KOPT-K1 (cell line): ENCODE measurements around the gene NAPB.

Experiments used
- H3K27ac ChIP-seq: fragments of 200-600 bp; sonication (generic); 2 replicates; pipeline ENCODE4 v1.5.1; 2016; ENCODE audit warnings: antibody characterized with exemption, mild to moderate bottlenecking, low read depth, low read length; ENCODE audit not compliant: poor library complexity, severe bottlenecking
- H3K36me3 ChIP-seq: fragments of 200-600 bp; sonication (generic); 2 replicates; pipeline ENCODE4 v1.5.1; 2017; ENCODE audit warnings: antibody characterized with exemption, mild to moderate bottlenecking, low read length, moderate library complexity; ENCODE audit not compliant: insufficient read depth
- H3K9me3 ChIP-seq: fragments of 200-600 bp; sonication (generic); 2 replicates; pipeline ENCODE4 v1.5.1; 2017; ENCODE audit warnings: antibody characterized with exemption, low read length, mild to moderate bottlenecking; ENCODE audit not compliant: insufficient read depth, poor library complexity, severe bottlenecking

The NAPB gene

DNA sequence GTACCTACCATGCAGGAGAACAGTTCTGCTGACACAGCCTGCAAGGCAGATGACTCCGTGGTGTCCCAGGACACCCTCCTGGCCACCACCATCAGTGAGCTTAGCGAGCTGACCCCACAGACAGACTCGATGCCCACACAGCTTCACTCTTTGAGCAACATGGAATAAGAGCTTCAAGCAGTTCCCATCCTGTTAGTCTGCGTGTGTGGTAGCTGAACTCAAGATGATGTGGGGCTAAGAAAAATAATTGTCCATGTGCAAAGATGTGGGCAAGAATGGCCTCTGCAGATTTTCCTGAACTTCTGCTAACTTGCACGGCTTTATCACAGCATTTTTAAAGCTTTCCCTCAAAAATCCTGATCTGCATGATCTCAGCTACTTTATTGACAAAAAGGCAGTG is 51.0 kb downstream of the NAPB start:
- Histone ChIP-seq H3K9me3 (no peaks in the 10 kb centered on the region), H3K36me3 (peaks cover 95% of the 10 kb centered on the region), H3K27ac (no peak overlapping the region)

- peaks cover 97% of the 10 kb centered on the region for H3K36me3 ChIP-seq
These were observed 52.0 kb downstream of the NAPB start for GRCh38 chr20:23369072-23369823.

GRCh38 chr20:23368316-23369071 is 52.8 kb downstream of the NAPB start:
- Histone ChIP-seq H3K9me3 (no peaks in the 10 kb centered on the region), H3K27ac (no peak overlapping the region), H3K36me3 (peaks cover 92% of the 10 kb centered on the region)

More at GRCh38 chr20:23369072-23369823, 52.0 kb downstream of the NAPB start:
- no peaks in the 10 kb centered on the region for H3K9me3 ChIP-seq
- H3K27ac ChIP-seq = no peak overlapping the region

DNA sequence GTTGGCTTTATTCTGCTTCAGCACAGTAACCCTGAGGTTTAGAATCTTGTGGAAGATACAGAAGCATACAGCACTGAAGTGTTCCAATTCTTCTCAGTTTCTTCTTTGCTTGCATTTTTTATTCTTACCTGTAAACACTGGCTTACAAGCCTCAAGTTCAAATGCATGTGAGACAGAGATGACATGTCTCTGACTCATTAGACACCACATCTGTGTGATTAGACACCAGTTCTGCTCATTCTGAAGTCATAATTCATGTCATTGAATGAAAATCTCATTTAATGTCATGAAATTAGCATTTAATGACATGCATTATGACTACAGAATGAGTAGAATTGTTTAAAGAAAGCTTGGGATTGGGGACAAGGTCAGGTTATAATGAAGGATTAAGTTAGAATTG is 53.5 kb downstream of the NAPB start:
- H3K9me3 ChIP-seq = no peaks in the 10 kb centered on the region
- H3K27ac ChIP-seq = no peak overlapping the region
- H3K36me3 ChIP-seq = peaks cover 84% of the 10 kb centered on the region

- H3K36me3 ChIP-seq = peaks cover 71% of the 10 kb centered on the region
- H3K9me3 ChIP-seq = no peaks in the 10 kb centered on the region
- no peak overlapping the region for H3K27ac ChIP-seq
These were observed 54.9 kb downstream of the NAPB start for GRCh38 chr20:23366384-23366783.

DNA sequence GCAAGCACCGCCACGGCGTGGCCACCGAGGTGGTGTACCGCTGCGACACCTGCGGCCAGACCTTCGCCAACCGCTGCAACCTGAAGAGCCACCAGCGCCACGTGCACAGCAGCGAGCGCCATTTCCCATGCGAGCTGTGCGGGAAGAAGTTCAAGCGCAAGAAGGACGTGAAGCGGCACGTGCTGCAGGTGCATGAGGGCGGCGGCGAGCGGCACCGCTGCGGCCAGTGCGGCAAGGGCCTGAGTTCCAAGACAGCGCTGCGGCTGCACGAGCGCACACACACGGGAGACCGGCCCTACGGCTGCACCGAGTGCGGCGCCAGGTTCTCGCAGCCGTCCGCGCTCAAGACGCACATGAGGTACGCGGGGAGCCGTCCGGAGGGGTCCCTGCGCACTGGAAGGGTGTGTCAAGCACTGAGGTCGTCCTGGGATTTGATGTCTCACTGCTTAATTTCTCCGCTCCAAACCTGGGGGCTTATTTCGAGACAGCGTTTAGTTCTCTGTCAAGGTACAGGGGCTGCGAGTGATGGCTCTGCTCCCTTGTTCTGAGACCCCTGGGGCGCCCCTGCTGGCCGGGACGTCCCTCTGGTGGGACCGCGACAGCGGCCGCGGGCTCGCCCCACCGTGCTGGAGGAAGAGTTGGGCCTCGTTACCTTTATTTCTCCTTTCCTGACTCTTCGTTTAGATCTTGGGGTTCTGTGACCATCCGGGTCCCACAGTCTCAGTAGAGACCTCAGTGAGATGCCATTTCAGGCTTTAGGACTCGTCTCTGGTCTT is 55.7 kb downstream of the NAPB start:
- Histone ChIP-seq H3K27ac (no peak overlapping the region), H3K9me3 (no peaks in the 10 kb centered on the region), H3K36me3 (peaks cover 62% of the 10 kb centered on the region)

DNA sequence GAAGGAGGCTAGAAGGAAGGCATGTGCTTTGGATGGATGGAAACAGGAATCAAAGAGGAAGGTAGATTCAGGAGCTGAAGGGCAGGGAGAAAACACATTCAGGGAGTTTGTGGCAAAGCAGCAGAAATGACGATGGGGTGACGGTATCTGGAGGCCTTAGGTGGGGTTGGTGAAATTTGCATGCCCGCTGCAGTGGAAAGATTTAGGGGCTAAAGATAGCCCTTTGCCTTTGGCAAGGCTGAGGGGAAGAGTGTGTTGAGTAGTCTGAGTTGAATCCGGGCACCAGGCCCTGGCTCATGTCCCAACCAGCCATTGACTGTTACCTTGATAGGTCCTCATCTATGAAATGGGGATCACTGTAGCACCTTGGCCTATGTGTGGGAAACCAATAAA is 58.0 kb downstream of the NAPB start:
- Histone ChIP-seq H3K27ac (peak overlapping the region; percentile 86), H3K36me3 (peaks cover 39% of the 10 kb centered on the region), H3K9me3 (no peaks in the 10 kb centered on the region)

DNA sequence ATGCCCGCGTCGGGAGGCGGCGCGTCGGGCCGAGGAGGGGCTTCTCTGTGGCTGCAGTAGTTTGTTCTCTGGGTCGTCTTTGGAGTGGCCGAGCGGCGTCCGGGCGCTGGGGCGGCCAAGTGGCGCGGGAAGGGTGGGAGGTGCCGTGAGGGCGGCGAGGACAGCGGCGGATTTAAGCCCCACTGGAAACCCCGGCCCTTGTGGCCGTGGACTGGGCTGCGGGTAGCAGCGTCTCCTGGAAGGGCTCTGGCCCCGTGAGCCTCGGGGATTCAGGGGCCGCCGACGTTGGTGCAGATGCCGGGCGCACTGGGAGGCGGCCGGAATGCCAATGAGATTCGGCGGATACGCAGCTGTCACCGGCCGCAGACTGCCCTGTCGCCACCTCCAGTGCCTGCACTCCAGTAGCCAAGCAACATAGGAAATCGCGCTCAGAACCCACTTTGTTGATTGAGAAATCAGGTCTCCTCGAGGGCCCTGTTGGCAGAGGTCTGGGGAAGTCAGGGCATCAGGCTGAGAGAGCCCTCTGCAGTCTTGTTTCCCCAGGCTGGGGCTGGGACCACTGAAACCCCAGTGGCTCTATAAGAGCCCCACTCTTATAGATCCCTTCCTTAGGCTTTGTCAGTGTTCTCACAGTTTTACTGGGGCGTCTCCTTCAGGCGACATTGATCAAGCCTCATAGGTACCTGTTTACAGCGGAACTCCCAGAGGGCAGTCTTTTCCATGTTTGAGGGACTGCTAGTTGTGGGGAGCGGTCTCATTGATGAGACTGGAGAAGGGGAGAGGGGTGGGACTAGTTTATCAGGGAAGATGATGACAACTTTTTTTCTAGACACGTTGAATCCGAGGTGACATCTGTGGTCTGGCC is 58.7 kb downstream of the NAPB start:
- Histone ChIP-seq H3K27ac (peak overlapping the region; percentile 86), H3K36me3 (peaks cover 33% of the 10 kb centered on the region), H3K9me3 (no peaks in the 10 kb centered on the region)

GRCh38 chr20:23361476-23362391 is 59.6 kb downstream of the NAPB start, which contains the start of gene GZF1:
TSS of gene GZF1 (plus strand) at chr20:23362182. CDS start at chr20:23364384, 2,202 bp downstream.
- Histone ChIP-seq H3K9me3 (no peaks in the 10 kb centered on the region), H3K36me3 (peaks cover 24% of the 10 kb centered on the region)

GRCh38 chr20:23361119-23361475 is 60.2 kb downstream of the NAPB start:
- H3K36me3 ChIP-seq = peaks cover 23% of the 10 kb centered on the region
- peak overlapping the region; percentile 86 for H3K27ac ChIP-seq
- H3K9me3 ChIP-seq = no peaks in the 10 kb centered on the region

More at GRCh38 chr20:23361476-23362391, 59.6 kb downstream of the NAPB start, which contains the start of gene GZF1:
- peak within 1 kb of the TSS; percentile 86 for H3K27ac ChIP-seq

DNA sequence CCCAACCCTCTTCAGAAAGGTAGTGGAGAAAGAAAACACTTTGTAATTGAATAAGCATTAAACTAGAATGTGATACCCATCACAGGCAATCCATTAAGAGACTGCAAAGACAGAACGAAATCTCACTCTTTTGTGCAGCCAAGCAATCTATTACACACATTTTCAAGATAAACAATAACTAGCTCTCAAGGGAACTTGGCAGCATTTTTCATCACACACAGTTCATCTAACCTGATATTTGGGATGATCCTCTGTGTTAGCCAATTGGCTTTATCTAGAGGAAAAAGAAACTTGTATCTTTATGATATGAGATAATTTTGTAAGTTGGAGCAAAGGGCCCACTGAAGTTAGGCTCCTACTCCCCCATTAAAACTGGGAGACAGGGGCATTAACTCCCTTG is 60.8 kb downstream of the NAPB start:
- H3K36me3 ChIP-seq = peaks cover 23% of the 10 kb centered on the region
- H3K27ac ChIP-seq = peak overlapping the region; percentile 86
- no peaks in the 10 kb centered on the region for H3K9me3 ChIP-seq

- Histone ChIP-seq H3K36me3 (peaks cover 23% of the 10 kb centered on the region), H3K27ac (no peak overlapping the region), H3K9me3 (no peaks in the 10 kb centered on the region)
These were observed 62.2 kb downstream of the NAPB start for GRCh38 chr20:23358923-23359593.

- Histone ChIP-seq H3K27ac (peak overlapping the region; percentile 32), H3K36me3 (peaks cover 29% of the 10 kb centered on the region)
These were observed 62.8 kb downstream of the NAPB start for GRCh38 chr20:23358563-23358906.

More at GRCh38 chr20:23358563-23358906, 62.8 kb downstream of the NAPB start:
- H3K9me3 ChIP-seq = no peaks in the 10 kb centered on the region
